Measurements from ENCODE around the gene ASCC1. TPM values are rescaled to one million over a fixed set of nuclear protein-coding genes. Genes with fewer than 3 reads are reported as not detected.

Gene ASCC1
- total and polyA plus RNA-seq, 9 donors: 16.2 to 33.0 (median 24.9) TPM

DNA sequence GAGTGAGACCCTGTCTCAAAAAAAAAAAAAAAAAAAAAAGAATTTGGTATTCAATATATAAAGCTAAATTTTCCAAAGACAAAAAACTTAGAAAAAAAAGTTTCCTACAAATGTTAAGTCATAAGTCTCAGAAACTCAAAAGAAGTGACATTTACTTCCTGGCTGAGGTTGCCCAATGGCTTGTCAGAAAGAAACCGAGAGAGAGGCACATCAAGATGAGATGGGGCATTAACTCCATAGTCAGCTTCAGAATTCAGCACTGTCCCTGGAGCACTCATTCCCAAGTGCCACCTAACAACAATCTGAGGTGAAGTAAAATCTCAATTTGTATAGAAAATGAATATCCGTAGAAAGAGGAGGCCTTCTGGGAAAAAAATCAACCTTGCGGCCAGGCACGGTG is 120.9 kb downstream of the ASCC1 start:
- 90% methylated on average over 2 of the region's 4 CpGs for WGBS (ENCODE audit: insufficient coverage)
- H3K36me3 ChIP-seq (ENCODE audit: control insufficient read depth, insufficient read depth, low read length): peaks cover 24% of the 10 kb centered on the region
- H3K27me3 ChIP-seq (ENCODE audit: control insufficient read depth, insufficient read depth, low read length): no peaks in the 10 kb centered on the region
- DNase-seq: no peak
- H3K4me1 ChIP-seq (ENCODE audit: control insufficient read depth, insufficient read depth, low read length): no peaks in the 10 kb centered on the region
- no peaks in the 10 kb centered on the region for H3K9me3 ChIP-seq (replicated peaks; ENCODE audit: control insufficient read depth, low read depth, low read length)
- H3K27ac ChIP-seq (ENCODE audit: low read length): no peak overlapping the region
- H3K4me3 ChIP-seq (ENCODE audit: low read length): no peak overlapping the region

- Histone ChIP-seq H3K27me3 (ENCODE audit: control insufficient read depth, insufficient read depth, low read length) (peaks cover 3% of the 10 kb centered on the region), H3K4me3 (ENCODE audit: low read length) (no peak overlapping the region), H3K27ac (ENCODE audit: low read length) (no peak overlapping the region), H3K4me1 (ENCODE audit: control insufficient read depth, insufficient read depth, low read length) (peaks cover 3% of the 10 kb centered on the region), H3K9me3 (replicated peaks; ENCODE audit: control insufficient read depth, low read depth, low read length) (no peaks in the 10 kb centered on the region), H3K36me3 (ENCODE audit: control insufficient read depth, insufficient read depth, low read length) (peaks cover 24% of the 10 kb centered on the region)
- DNase-seq: no peak
- no CpG with 5 or more reads among the region's 2 CpGs for WGBS (ENCODE audit: insufficient coverage)
These were observed 121.5 kb downstream of the ASCC1 start for GRCh38 chr10:72094574-72094973.

- DNase-seq: no peak
- Histone ChIP-seq H3K4me1 (ENCODE audit: control insufficient read depth, insufficient read depth, low read length) (peaks cover 10% of the 10 kb centered on the region), H3K4me3 (ENCODE audit: low read length) (no peak overlapping the region), H3K36me3 (ENCODE audit: control insufficient read depth, insufficient read depth, low read length) (peaks cover 21% of the 10 kb centered on the region), H3K27me3 (ENCODE audit: control insufficient read depth, insufficient read depth, low read length) (peaks cover 12% of the 10 kb centered on the region), H3K9me3 (replicated peaks; ENCODE audit: control insufficient read depth, low read depth, low read length) (no peaks in the 10 kb centered on the region), H3K27ac (ENCODE audit: low read length) (no peak overlapping the region)
- no CpG with 5 or more reads among the region's 4 CpGs for WGBS (ENCODE audit: insufficient coverage)
These were observed 122.6 kb downstream of the ASCC1 start for GRCh38 chr10:72093450-72093849.

DNA sequence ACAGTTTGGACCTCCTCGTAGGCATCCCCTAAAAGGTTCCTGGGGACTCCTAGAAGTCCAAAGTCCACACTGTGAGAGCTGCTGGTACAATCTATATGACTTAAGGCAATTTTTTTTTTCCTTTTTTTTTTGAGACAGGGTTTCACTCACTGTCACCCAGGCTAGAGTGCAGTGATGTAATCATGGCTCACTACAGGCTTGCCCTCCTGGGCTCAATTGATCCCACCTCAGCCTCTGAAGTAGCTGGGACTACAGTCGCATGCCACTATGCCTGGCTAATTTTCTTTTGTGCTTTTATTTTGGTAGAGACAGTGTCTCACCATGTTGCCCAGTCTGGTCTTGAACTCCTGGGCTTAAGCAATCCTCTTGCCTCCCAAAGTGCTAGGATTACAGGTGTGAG is 123.1 kb downstream of the ASCC1 start:
- WGBS (ENCODE audit: insufficient coverage): no CpG with 5 or more reads among the region's 2 CpGs
- no peak overlapping the region for H3K27ac ChIP-seq (ENCODE audit: low read length)
- H3K9me3 ChIP-seq (replicated peaks; ENCODE audit: control insufficient read depth, low read depth, low read length): no peaks in the 10 kb centered on the region
- DNase-seq: no peak
- peaks cover 15% of the 10 kb centered on the region for H3K4me1 ChIP-seq (ENCODE audit: control insufficient read depth, insufficient read depth, low read length)
- no peak overlapping the region for H3K4me3 ChIP-seq (ENCODE audit: low read length)
- H3K27me3 ChIP-seq (ENCODE audit: control insufficient read depth, insufficient read depth, low read length): peaks cover 16% of the 10 kb centered on the region
- peaks cover 21% of the 10 kb centered on the region for H3K36me3 ChIP-seq (ENCODE audit: control insufficient read depth, insufficient read depth, low read length)

- H3K9me3 ChIP-seq (replicated peaks; ENCODE audit: control insufficient read depth, low read depth, low read length): no peaks in the 10 kb centered on the region
- H3K4me3 ChIP-seq (ENCODE audit: low read length): no peak overlapping the region
- DNase-seq: no peak
- H3K27me3 ChIP-seq (ENCODE audit: control insufficient read depth, insufficient read depth, low read length): peaks cover 23% of the 10 kb centered on the region
- peaks cover 19% of the 10 kb centered on the region for H3K4me1 ChIP-seq (ENCODE audit: control insufficient read depth, insufficient read depth, low read length)
- 87% methylated on average over 5 of the region's 8 CpGs for WGBS (ENCODE audit: insufficient coverage)
- H3K36me3 ChIP-seq (ENCODE audit: control insufficient read depth, insufficient read depth, low read length): peaks cover 18% of the 10 kb centered on the region
- H3K27ac ChIP-seq (ENCODE audit: low read length): no peak overlapping the region
These were observed 123.7 kb downstream of the ASCC1 start for GRCh38 chr10:72092171-72092924.

- DNase-seq: no peak
- no peaks in the 10 kb centered on the region for H3K9me3 ChIP-seq (replicated peaks; ENCODE audit: control insufficient read depth, low read depth, low read length)
- H3K4me1 ChIP-seq (ENCODE audit: control insufficient read depth, insufficient read depth, low read length): peaks cover 30% of the 10 kb centered on the region
- peaks cover 42% of the 10 kb centered on the region for H3K27me3 ChIP-seq (ENCODE audit: control insufficient read depth, insufficient read depth, low read length)
- H3K27ac ChIP-seq (ENCODE audit: low read length): no peak overlapping the region
- peaks cover 6% of the 10 kb centered on the region for H3K36me3 ChIP-seq (ENCODE audit: control insufficient read depth, insufficient read depth, low read length)
- WGBS (ENCODE audit: insufficient coverage): 100% methylated on average over 1 of the region's 3 CpGs
- no peak overlapping the region for H3K4me3 ChIP-seq (ENCODE audit: low read length)
These were observed 125.8 kb downstream of the ASCC1 start for GRCh38 chr10:72090326-72090725.

DNA sequence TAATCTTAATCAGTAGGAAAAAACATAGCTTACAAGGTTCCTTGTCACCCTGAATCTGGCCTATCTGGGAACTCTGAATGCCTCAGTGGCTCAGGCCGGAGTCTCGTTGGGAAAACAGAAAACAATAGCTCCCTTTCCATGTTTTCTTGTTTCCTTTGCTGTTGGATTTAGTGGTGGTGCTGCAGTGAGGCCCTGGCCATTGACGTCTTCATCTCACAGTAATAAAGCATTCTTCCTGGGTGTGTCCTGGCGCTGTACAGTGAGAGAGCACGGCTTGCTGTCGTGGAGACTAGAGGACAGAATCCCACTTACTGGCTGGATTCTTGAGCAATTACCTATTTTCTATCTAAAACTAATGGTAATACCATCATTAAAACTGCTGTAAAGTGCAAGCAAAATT is 126.5 kb downstream of the ASCC1 start:
- Histone ChIP-seq H3K4me3 (ENCODE audit: low read length) (no peak overlapping the region), H3K4me1 (ENCODE audit: control insufficient read depth, insufficient read depth, low read length) (peaks cover 30% of the 10 kb centered on the region), H3K27ac (ENCODE audit: low read length) (no peak overlapping the region), H3K27me3 (ENCODE audit: control insufficient read depth, insufficient read depth, low read length) (peaks cover 44% of the 10 kb centered on the region), H3K9me3 (replicated peaks; ENCODE audit: control insufficient read depth, low read depth, low read length) (no peaks in the 10 kb centered on the region), H3K36me3 (ENCODE audit: control insufficient read depth, insufficient read depth, low read length) (peaks cover 6% of the 10 kb centered on the region)
- DNase-seq: peak; percentile 67
- WGBS (ENCODE audit: insufficient coverage): 40% methylated on average over 1 of the region's 6 CpGs

DNA sequence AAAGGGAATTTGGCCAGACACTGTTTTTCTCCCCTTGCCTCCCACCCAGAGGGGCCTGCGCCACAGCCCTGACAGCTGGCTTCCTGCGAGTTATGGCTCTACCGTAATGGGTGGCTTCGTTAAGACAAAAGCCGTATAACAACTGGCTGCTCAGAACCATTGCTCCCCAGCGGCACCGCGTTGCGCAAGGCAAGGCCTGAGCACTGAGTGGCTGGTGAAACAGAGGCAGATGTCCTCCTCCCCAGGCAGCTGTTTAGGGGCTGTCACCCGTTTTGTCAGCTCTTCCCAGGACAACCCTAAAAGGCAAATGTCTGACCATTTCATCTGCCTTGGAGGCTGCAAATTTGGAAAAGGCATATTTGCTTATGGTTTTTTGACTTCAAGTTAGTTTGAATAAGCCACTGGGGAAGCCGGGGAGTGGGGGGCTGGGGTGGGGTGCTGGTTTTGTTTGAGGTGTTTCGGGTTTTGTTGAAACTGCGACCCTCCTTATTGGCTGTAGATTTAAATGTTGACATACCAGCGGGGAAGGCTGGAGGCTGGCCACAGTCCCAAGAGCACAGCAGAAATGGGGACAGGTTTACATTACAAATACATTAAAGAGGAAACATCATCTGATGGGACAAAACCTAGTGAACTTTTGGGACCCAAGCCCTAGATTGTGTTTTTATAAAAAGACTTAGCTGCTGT is 127.0 kb downstream of the ASCC1 start:
- 24% methylated on average over 12 of the region's 14 CpGs for WGBS (ENCODE audit: insufficient coverage)
- Histone ChIP-seq H3K4me1 (ENCODE audit: control insufficient read depth, insufficient read depth, low read length) (peaks cover 30% of the 10 kb centered on the region), H3K4me3 (ENCODE audit: low read length) (no peak overlapping the region), H3K9me3 (replicated peaks; ENCODE audit: control insufficient read depth, low read depth, low read length) (no peaks in the 10 kb centered on the region), H3K27ac (ENCODE audit: low read length) (no peak overlapping the region), H3K27me3 (ENCODE audit: control insufficient read depth, insufficient read depth, low read length) (peaks cover 44% of the 10 kb centered on the region), H3K36me3 (ENCODE audit: control insufficient read depth, insufficient read depth, low read length) (peaks cover 6% of the 10 kb centered on the region)
- DNase-seq: peak; percentile 75

DNA sequence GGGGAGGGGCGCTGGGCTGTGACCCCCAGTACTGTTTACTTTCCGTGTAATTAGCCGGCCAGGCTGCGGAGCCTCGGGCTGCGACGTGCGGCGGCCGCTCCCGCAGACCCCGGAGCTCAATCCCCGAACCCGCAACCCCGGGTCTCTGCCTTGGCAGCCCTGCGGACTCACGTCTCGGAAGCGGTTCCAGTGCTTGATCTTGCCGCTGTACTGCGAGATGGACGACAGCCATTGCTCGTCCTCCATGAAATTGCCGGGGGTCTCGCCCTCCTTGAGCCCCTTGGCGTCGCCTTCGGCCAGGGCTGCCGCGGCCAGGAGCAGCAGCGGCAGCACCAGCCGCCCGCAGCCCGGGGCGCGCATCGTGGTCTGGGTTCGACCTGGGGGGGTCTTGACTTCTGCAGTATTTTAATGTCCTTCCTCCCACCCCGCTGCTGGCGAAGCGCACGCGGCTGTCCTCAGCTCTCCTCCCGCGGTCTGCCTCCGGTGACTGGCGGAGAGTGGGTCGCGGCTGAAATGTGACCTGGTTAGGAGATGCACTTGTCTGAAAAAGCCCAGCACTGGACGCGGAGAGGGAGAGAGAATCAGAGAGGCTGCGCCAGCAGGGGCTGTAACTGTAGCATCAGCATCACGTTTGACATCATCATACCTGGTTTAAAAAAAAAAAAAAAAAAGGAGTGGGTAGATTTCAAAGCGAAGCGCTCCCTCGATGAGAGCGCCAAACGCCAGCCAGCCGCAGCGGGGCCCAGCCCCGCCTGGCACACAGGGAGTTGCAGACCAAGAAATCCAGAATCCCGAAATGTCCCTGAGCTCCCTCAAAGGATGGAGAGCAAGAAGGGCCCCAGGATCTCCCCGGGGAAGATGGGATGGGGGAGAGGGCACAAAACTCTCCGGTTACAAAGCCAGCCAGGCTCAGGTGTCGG is 127.8 kb downstream of the ASCC1 start, which contains the start of gene SPOCK2:
SPOCK2 (minus strand) TSS at position 583 of the 920 bp plus-strand sequence; CDS start at position 360, 223 bp downstream.
- peak; percentile 35 for DNase-seq
- 1% methylated on average over 48 of the region's 65 CpGs for WGBS (ENCODE audit: insufficient coverage)
- Histone ChIP-seq H3K4me3 (ENCODE audit: low read length) (peak within 1 kb of the TSS; percentile 40), H3K4me1 (ENCODE audit: control insufficient read depth, insufficient read depth, low read length) (peaks cover 30% of the 10 kb centered on the region), H3K9me3 (replicated peaks; ENCODE audit: control insufficient read depth, low read depth, low read length) (no peaks in the 10 kb centered on the region), H3K27ac (ENCODE audit: low read length) (no peak within 1 kb of the TSS), H3K27me3 (ENCODE audit: control insufficient read depth, insufficient read depth, low read length) (peaks cover 44% of the 10 kb centered on the region), H3K36me3 (ENCODE audit: control insufficient read depth, insufficient read depth, low read length) (peaks cover 6% of the 10 kb centered on the region)
